GM12892 (cell line): ENCODE results near the gene GNAZ.

Experiments
- POLR2A ChIP-seq: IDR thresholded peaks from 2 replicates; pipeline ENCODE4 v1.6.1; 2011; ENCODE audit warnings: low read depth, low read length, control low read depth
- TAF1 ChIP-seq: IDR thresholded peaks from 2 replicates; pipeline ENCODE4 v1.6.1; 2011; ENCODE audit warnings: low read depth, mild to moderate bottlenecking, control low read depth, low read length, borderline replicate concordance

DNA sequence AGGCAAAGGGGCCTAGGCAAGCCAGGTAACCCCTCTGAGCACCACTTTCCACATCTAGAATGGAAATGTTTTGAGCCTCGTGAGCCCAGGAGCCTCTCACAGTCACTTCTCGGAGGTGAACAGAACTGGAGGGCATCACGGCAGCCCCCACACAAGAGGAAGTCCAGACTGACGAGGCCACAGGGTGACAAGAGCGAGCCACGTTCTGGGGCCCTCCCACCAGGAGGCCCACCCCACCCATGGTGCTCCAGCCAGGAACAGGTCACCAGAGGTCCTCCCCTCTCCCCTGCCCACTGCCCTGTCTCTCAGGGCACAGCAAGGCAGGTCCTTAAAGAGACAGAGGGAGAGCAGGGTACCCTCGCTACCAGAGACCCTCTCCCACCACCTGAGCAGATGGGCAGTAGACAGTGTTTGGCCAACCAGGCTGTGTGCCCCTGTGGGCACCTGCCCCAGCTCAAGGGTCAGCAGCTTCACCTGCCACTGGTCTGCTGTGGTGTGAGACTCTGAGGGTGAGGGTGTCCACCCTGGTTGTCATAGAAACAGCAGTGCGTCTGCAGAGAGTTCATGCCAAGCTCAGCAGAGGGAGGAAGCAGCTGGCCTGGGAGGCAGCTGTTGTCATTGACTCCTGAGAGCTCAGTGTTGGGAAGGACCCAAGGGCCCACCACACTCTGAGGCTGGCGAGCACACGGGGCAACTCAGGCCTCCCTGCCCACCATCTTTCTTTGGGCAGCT is 40.0 kb downstream of the GNAZ start:
- TF ChIP-seq TAF1 (no peak), POLR2A (no peak)
